CD4-positive, alpha-beta memory T cell (primary cell): ENCODE measurements around the gene CALCR. TPM values are rescaled to one million over a fixed set of nuclear protein-coding genes. Genes with fewer than 3 reads are reported as not detected.

Source experiments
- CTCF ChIA-PET: fragments of 350-600 bp; sonication (Branson Sonifier 250); formaldehyde crosslinking; loops from one replicate; lab custom pipeline; 2021; ENCODE audit warnings: inconsistent platforms; ENCODE audit not compliant: partially characterized antibody; lab: Charles Lee
- POLR2A ChIA-PET: fragments of 350-600 bp; sonication (Branson Sonifier 250); formaldehyde crosslinking; loops from one replicate; lab custom pipeline; 2021; ENCODE audit not compliant: partially characterized antibody; lab: Charles Lee
- DNase-seq, 5 donors: peaks; one replicate each; pipeline versions ENCODE4 v3.0.0 to v3.0.0-alpha.2; 2020 to 2022; ENCODE audit warnings: mixed read lengths in 1 of 5
- H3K27ac ChIP-seq: one replicate; pipeline ENCODE4 v1.7.0; 2013; ENCODE audit warnings: low read depth, low read length
- H3K27me3 ChIP-seq: 2 replicates; pipeline ENCODE4 v1.7.0; 2013; ENCODE audit warnings: mild to moderate bottlenecking, low read length, moderate library complexity; ENCODE audit not compliant: insufficient read depth
- H3K36me3 ChIP-seq: 2 replicates; pipeline ENCODE4 v1.7.0; 2013; ENCODE audit warnings: mild to moderate bottlenecking, low read length, moderate library complexity; ENCODE audit not compliant: insufficient read depth
- H3K4me1 ChIP-seq: 2 replicates; pipeline ENCODE4 v1.7.0; 2013; ENCODE audit warnings: mild to moderate bottlenecking, low read length, moderate library complexity; ENCODE audit not compliant: insufficient read depth
- H3K4me3 ChIP-seq, 2 donors: one replicate each; pipeline ENCODE4 v1.7.0; 2013; ENCODE audit warnings: low read length in 2 of 2, mild to moderate bottlenecking in 1 of 2
- H3K9me3 ChIP-seq, 2 donors: one replicate each; pipeline ENCODE4 v1.7.0; 2013; ENCODE audit warnings: low read length in 2 of 2, control low read depth in 1 of 2; ENCODE audit not compliant: control insufficient read depth in 1 of 2
- H3K27ac Mint-ChIP-seq, 7 donors: one replicate each; pipeline ENCODE4 v1.8.0; 2020 to 2021; ENCODE audit warnings: mixed read lengths in 7 of 7, mild to moderate bottlenecking in 6 of 7, inconsistent platforms in 3 of 7, moderate library complexity in 3 of 7
- H3K27me3 Mint-ChIP-seq, 2 donors: one replicate each; pipeline ENCODE4 v1.8.0; 2020 to 2021; ENCODE audit warnings: mixed read lengths in 2 of 2
- H3K36me3 Mint-ChIP-seq, 2 donors: one replicate each; pipeline ENCODE4 v1.8.0; 2020 to 2021; ENCODE audit warnings: mixed read lengths in 2 of 2, inconsistent platforms in 1 of 2, mild to moderate bottlenecking in 1 of 2
- H3K4me1 Mint-ChIP-seq, 4 donors: one replicate each; pipeline ENCODE4 v1.8.0; 2020 to 2021; ENCODE audit warnings: mixed read lengths in 4 of 4, mild to moderate bottlenecking in 1 of 4
- H3K4me3 Mint-ChIP-seq, 8 donors: one replicate each; pipeline ENCODE4 v1.8.0; 2020 to 2021; ENCODE audit warnings: mixed read lengths in 8 of 8, mild to moderate bottlenecking in 7 of 8, moderate library complexity in 6 of 8, inconsistent platforms in 3 of 8
- H3K9me3 Mint-ChIP-seq, 8 donors: one replicate each; pipeline ENCODE4 v1.8.0; 2020 to 2021; ENCODE audit warnings: mixed read lengths in 8 of 8, mild to moderate bottlenecking in 5 of 8, inconsistent platforms in 3 of 8, moderate library complexity in 1 of 8
- intact Hi-C: fragments of 100-400 bp; cut with micrococcal nuclease; formaldehyde crosslinking; loops from one replicate; pipeline ENCODE4 v1.15.1; 2023
- polyA plus RNA-seq, 2 donors: library from polyadenylated mRNA; unstranded; fragments of 300-500 nt; fragmentation: Illumina TruSeq; gene quantifications; one replicate each; pipeline ENCODE4 v1.2.3, GENCODE V29; 2021
- total RNA-seq, 2 experiments: library from RNA; stranded (reverse); gene quantifications; one replicate each; pipeline ENCODE4 v1.2.3, GENCODE V29; 2021

CALCR gene
- total and polyA plus RNA-seq, 4 experiments from 2014 or later = not detected

DNA sequence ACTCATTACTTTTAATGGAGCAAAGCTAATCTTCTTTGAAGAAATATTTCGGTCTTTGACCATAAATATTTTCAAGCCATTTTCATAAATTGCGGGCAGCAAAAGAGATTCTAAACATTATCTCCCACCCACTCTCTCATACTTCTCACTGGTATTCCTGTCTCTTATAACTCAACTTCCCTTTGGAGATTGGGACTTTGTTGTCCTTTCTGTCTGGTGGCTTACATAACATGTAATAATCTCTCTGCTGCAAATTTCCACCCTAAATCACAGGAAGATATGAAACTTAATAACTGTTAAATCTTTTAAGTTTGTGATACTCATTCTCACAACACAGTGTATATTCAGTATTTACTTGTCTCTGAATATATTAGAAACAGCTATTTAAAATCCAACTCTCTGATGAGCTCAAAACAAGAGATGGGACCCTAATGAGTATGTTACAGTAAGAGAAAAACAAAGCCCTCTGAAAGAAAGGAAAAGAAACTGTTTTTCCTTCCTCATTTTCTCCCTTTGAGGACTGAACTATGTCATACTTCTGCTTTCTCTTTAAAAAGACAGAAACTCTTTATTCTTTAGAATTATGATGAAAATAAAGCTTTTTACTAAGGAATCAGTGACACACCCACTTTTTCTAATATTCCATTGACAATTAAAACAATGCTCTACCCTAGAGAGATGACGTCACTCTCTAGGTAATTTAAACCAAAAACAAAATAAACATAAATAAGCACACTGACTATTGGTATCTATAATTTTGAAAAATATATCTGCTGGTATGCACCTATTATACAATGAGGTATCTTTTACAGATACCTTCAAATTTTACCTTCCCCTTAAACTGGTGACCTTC is 14.7 kb downstream of the CALCR start:
- no peaks in the 10 kb centered on the region for H3K36me3 Mint-ChIP-seq
- H3K4me1 Mint-ChIP-seq = no peaks in the 10 kb centered on the region
- H3K4me1 ChIP-seq = no peaks in the 10 kb centered on the region
- no peak overlapping the region for H3K27ac Mint-ChIP-seq
- no peaks in the 10 kb centered on the region for H3K27me3 ChIP-seq
- DNase-seq = no peak
- no peaks in the 10 kb centered on the region for H3K9me3 Mint-ChIP-seq
- intact Hi-C loops = no loop called here
- H3K27ac ChIP-seq = no peak overlapping the region
- H3K4me3 ChIP-seq = no peak overlapping the region
- no peaks in the 10 kb centered on the region for H3K9me3 ChIP-seq
- H3K36me3 ChIP-seq = no peaks in the 10 kb centered on the region
- peaks cover 0 to 5% of the 10 kb centered on the region in 2 donors for H3K27me3 Mint-ChIP-seq
- H3K4me3 Mint-ChIP-seq = no peak overlapping the region
- POLR2A ChIA-PET = no interaction called here
- CTCF ChIA-PET = no interaction called here

DNA sequence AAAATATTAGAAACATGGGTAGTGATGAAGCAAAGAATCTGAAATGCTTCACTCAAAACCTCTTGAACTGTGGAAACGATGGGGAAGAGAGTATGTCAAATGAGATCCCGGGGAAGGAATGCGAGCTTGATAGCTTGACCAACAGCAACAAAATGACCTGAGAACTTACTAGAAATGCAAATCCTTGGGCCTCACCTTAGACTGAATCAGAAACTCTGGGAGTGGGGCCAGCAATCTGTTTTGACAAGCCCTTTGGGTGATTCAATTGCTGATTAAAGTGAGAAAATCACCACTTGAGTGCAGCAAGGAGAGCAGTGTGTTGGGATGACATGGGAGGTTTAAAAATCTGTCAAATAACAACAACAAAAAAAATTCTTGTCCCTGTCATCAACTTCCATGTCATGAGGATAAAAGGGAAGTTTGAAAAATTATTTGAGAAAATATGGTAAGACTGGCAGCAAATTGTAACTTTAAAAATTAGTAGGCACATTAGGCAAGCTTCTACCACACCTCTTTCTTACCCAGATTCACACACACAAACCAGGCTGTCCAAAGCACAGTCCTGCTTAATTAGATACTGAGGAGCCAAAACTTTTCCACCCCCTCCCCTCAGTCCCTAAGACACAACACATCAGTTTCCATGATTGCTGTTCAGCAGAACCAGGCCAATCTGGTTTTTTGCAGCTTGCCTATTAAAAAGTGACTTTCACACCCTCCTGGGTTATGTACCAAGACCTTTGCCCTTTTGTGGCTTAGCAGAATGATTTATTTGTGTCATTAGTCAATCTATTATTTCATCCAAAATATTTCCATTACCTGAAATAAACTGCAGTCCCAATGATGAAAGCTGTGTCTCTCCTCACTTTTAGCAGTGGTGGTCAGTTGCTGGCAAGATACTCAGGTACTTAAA is 15.6 kb downstream of the CALCR start:
- H3K4me3 ChIP-seq = no peak overlapping the region
- ChIA-PET CTCF (no interaction called here), POLR2A (no interaction called here)
- intact Hi-C loops = no loop called here
- Mint-ChIP-seq H3K27ac (no peak overlapping the region), H3K36me3 (no peaks in the 10 kb centered on the region), H3K9me3 (no peaks in the 10 kb centered on the region), H3K27me3 (peaks cover 0 to 3% of the 10 kb centered on the region in 2 donors), H3K4me3 (no peak overlapping the region), H3K4me1 (no peaks in the 10 kb centered on the region)
- DNase-seq = no peak
- H3K27ac ChIP-seq = no peak overlapping the region
- H3K9me3 ChIP-seq = no peaks in the 10 kb centered on the region
- H3K27me3 ChIP-seq = no peaks in the 10 kb centered on the region
- H3K36me3 ChIP-seq = no peaks in the 10 kb centered on the region
- no peaks in the 10 kb centered on the region for H3K4me1 ChIP-seq

GRCh38 chr7:93551931-93552330 is 22.6 kb downstream of the CALCR start:
- Mint-ChIP-seq H3K27ac (no peak overlapping the region), H3K27me3 (no peaks in the 10 kb centered on the region), H3K4me1 (no peaks in the 10 kb centered on the region), H3K9me3 (peaks cover 0 to 2% (median 0%) of the 10 kb centered on the region in 8 donors), H3K4me3 (no peak overlapping the region), H3K36me3 (no peaks in the 10 kb centered on the region)
- Histone ChIP-seq H3K4me1 (no peaks in the 10 kb centered on the region), H3K9me3 (no peaks in the 10 kb centered on the region), H3K36me3 (no peaks in the 10 kb centered on the region), H3K27me3 (no peaks in the 10 kb centered on the region), H3K4me3 (no peak overlapping the region), H3K27ac (no peak overlapping the region)
- intact Hi-C loops = loop anchor here (5.0 kb wide), 1 partner anchor 305 kb away; no protein-coding TSS in a partner anchor
- CTCF ChIA-PET = no interaction called here
- no peak for DNase-seq
- POLR2A ChIA-PET = no interaction called here

DNA sequence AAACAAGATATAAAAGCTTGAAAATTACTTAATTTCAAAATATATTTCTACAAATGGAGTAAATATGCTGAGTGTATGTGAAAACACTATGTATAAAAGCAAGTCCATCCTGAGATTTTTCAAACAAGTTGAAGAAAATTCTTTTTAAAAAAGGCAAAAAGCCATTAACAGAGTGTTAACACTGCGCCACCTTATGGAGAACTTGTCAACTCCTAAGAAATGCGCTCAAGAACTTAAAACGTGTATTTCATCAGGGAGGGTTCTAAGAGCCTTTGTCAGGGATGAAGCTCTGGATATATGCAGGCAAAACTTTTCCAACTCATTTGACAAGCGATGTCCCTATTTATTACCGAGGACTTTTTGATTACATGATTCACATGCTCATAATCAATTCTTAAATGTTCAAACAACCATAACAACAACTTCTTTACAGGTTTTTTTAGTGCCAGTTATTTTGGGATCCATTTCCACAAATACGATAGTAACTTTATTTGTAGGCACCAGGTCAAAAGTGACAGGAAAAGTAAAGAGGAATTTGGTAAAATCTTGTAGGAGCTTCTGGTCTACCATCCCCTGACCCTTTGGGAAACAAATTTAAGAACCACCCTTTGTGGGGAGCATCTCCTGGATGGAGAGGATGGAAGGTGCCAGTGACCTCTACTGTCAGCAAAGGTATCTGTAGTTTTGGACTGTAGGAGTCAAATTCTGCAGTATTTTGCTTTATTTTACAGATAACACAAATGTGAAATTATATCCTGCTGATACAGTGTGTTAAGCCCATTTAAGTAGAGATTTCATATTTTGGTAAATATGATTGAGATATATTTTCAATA is 23.2 kb downstream of the CALCR start:
- Mint-ChIP-seq H3K27me3 (no peaks in the 10 kb centered on the region), H3K27ac (no peak overlapping the region), H3K36me3 (no peaks in the 10 kb centered on the region), H3K4me1 (no peaks in the 10 kb centered on the region), H3K9me3 (peaks cover 0 to 2% (median 0%) of the 10 kb centered on the region in 8 donors), H3K4me3 (no peak overlapping the region)
- Histone ChIP-seq H3K27me3 (no peaks in the 10 kb centered on the region), H3K36me3 (no peaks in the 10 kb centered on the region), H3K4me3 (no peak overlapping the region), H3K9me3 (no peaks in the 10 kb centered on the region), H3K27ac (no peak overlapping the region), H3K4me1 (no peaks in the 10 kb centered on the region)
- intact Hi-C loops = loop anchor here (5.0 kb wide), 1 partner anchor 304 kb away; no protein-coding TSS in a partner anchor
- CTCF ChIA-PET = interaction anchor here (1.3 kb wide), 1 partner anchor 306 kb away, joined by 5 read pairs; no protein-coding TSS in a partner anchor
- no peak for DNase-seq
- POLR2A ChIA-PET = interaction anchor here (0.6 kb wide), 1 partner anchor 358 kb away, joined by 3 read pairs; no protein-coding TSS in a partner anchor

DNA sequence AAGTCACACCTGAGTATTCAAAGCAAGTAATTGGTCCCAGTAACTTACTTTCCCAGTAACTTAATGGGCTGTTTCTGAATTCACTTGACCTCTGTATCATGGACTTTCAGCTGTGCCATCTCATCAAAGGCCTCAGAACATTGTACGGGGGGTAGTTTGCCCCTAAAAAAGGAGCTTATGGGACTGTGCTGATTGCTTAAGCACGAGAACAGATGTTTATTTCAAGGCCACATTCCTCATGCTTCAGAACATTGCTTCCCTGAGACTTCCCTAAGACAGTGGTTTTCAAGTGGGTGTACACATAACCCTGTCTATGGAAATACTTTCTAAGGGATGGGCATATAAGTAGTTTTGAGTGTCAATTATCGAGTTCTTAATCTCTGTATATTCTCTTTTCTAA is 26.8 kb downstream of the CALCR start:
- Mint-ChIP-seq H3K4me1 (no peaks in the 10 kb centered on the region), H3K27me3 (no peaks in the 10 kb centered on the region), H3K27ac (no peak overlapping the region), H3K36me3 (no peaks in the 10 kb centered on the region), H3K4me3 (no peak overlapping the region), H3K9me3 (peaks cover 0 to 2% (median 0%) of the 10 kb centered on the region in 8 donors)
- Histone ChIP-seq H3K4me1 (no peaks in the 10 kb centered on the region), H3K36me3 (no peaks in the 10 kb centered on the region), H3K27me3 (no peaks in the 10 kb centered on the region), H3K4me3 (no peak overlapping the region), H3K27ac (no peak overlapping the region), H3K9me3 (no peaks in the 10 kb centered on the region)
- ChIA-PET POLR2A (no interaction called here), CTCF (no interaction called here)
- intact Hi-C loops = no loop called here
- no peak for DNase-seq

DNA sequence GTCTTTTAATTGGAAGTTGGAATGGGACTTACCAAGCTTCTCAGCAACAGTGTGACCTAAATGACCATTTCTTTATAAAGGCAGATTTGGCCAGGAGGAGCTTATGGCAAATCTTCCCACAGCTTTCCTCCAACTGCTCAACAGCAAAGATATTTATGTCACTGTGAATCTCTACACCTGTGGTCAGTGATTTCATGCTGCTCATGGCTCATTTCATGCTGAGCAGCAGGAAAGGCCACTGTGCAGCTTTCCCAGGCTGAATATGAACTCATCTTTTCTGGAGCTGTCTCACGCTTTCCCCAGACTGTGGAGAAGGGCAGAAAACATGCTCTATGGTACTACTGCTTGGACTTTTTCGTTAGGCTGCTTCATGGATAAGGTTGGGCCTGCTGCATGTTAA is 29.8 kb downstream of the CALCR start:
- CTCF ChIA-PET = no interaction called here
- Histone ChIP-seq H3K27ac (no peak overlapping the region), H3K4me3 (no peak overlapping the region), H3K4me1 (no peaks in the 10 kb centered on the region), H3K36me3 (no peaks in the 10 kb centered on the region), H3K9me3 (no peaks in the 10 kb centered on the region), H3K27me3 (no peaks in the 10 kb centered on the region)
- Mint-ChIP-seq H3K27ac (no peak overlapping the region), H3K4me1 (no peaks in the 10 kb centered on the region), H3K4me3 (no peak overlapping the region), H3K36me3 (no peaks in the 10 kb centered on the region), H3K27me3 (no peaks in the 10 kb centered on the region), H3K9me3 (no peaks in the 10 kb centered on the region)
- POLR2A ChIA-PET = no interaction called here
- intact Hi-C loops = no loop called here
- DNase-seq = no peak
